Smooth muscle cell of trachea (primary cell): ENCODE data around the gene COMT. TPM values are rescaled to one million over a fixed set of nuclear protein-coding genes. Genes with fewer than 3 reads are reported as not detected.

Experiments used
- total RNA-seq: library from RNA; depleted of rRNA; stranded (reverse); fragments of >200 nt; gene quantifications from 2 replicates; pipeline ENCODE4 v1.2.1, GENCODE V29; 2014

Gene COMT
- 194 and 410 TPM in 2 replicates for total RNA-seq

DNA sequence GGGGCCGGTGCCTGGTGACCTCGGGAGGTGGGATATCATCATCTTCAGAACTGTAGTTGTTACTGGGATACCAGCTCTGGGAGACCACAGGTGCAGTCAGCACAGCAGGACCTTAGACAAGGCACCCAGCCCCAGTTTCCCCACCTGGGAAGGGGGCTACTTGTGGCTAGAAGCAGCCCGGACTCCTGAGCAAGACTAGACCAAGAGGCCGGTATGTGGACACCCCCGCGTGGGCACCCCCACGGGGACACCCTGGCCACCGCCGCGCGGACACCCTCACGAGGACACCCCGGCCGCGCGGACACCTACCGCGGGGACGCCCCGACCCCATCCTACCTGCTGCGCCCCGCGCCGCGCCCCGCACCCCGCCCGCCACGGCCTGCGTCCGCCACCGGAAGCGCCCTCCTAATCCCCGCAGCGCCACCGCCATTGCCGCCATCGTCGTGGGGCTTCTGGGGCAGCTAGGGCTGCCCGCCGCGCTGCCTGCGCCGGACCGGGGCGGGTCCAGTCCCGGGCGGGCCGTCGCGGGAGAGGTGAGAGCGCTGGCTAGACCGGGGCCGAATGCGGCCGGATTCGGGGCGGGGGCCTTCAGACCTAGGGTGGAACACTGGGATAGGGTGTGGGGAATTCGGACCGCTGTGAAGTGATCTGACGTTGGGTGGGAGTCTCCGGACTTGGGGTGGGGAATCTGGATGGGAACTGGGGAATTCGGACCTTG lies at the start of gene COMT, which contains the start of gene TXNRD2:
Gene COMT (plus strand): TSS at position 408 of the 718 bp plus-strand sequence. CDS start 20,755 bp downstream, outside the sequence.
Gene TXNRD2 (minus strand): TSS at position 454 of the 718 bp plus-strand sequence. CDS start 15 bp downstream, at position 439.

DNA sequence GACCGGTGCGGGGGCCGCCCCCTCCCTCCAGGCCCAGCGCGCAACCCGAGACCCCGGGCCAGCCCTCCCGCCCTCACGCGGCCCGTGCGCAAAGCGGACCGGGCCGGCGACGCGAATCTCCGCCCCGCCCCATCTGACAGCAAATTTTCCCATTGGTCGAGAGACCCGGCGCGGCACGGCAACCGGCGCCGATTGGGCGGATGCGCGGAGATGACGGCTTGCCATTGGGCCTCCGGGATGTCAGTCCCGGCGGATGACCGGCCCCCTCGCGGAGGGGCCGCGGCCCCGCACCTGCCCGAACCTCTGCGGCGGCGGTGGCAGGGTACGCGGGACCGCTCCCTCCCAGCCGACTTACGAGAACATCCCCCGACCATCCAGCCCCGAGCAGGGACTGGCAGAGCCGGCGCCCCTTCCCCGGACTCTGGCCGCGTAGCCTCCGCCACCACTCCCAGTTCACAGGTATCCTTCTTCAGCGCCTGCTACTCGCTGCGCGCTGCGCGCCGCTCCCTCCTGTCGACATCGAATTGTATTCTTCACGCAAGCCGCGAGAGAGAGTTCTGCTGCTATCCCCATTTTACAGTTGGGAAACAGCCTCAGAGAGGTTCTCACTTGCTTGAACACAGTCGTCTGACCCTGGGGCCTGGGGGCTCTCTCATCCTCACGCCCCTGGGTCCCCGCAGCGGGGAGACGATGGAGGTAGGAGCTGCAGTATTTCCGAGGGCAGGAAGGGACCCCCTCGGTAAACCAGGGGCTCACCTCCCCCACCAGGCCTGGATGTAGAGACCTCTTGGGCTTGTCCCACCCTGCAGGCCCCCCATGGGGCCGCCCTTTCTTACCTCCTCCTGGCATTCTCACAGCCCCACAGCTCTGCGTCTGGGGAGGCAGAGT lies 75.4 kb downstream of the COMT start, which contains the start of gene ARVCF:
Gene ARVCF (minus strand): TSS at position 90 of the 888 bp plus-strand sequence. CDS start 26,029 bp downstream, outside the sequence.

Other genes with a start within 250 kb of the COMT start
- gene SEPTIN5, start 227.3 kb upstream of the COMT start, total RNA-seq, result 9.6 and 39.7 TPM in 2 replicates
- gene GP1BB, start 218.2 kb upstream of the COMT start, total RNA-seq, result 0.73 and 6.6 TPM in 2 replicates
- gene TBX1, start 181.0 kb upstream of the COMT start, total RNA-seq, result 0.17 and 0.44 TPM in 2 replicates
- gene GNB1L, start 86.9 kb upstream of the COMT start, total RNA-seq, result 7.1 and 7.9 TPM in 2 replicates
- 6.8 and 10.1 TPM in 2 replicates for gene RTL10, start 86.9 kb upstream of the COMT start, total RNA-seq
- 16.5 and 28.5 TPM in 2 replicates for gene TXNRD2, start within 50 bp of the COMT start, total RNA-seq
- 10.3 and 16.4 TPM in 2 replicates for gene ARVCF, start 75.1 kb downstream of the COMT start, total RNA-seq
- gene TANGO2, start 79.3 kb downstream of the COMT start, total RNA-seq, result 42.6 and 62.0 TPM in 2 replicates
- 19.5 and 23.3 TPM in 2 replicates for gene DGCR8, start 138.5 kb downstream of the COMT start, total RNA-seq
- 132 and 263 TPM in 2 replicates for gene RANBP1, start 174.3 kb downstream of the COMT start, total RNA-seq
- gene TRMT2A, start 175.5 kb downstream of the COMT start, total RNA-seq, result 35.2 and 56.6 TPM in 2 replicates
- 11.6 and 21.2 TPM in 2 replicates for gene ZDHHC8, start 190.0 kb downstream of the COMT start, total RNA-seq
- gene CCDC188, start 209.3 kb downstream of the COMT start, total RNA-seq, result 0.15 TPM in 1 of 2 replicates, not detected in the other